GM21367 (cell line): ENCODE results near the gene IL1R2.
"Not testable (repeated sequence)": the region's sequence is repeated elsewhere in the genome, so short reads cannot be mapped to it uniquely, and the experiment has no call there.

Source experiments
- ATAC-seq: cut with Tn5 transposase; IDR thresholded peaks from one replicate; pipeline ENCODE4 v1.9.1; 2021; ENCODE audit not compliant: unreplicated experiment

Gene IL1R2

GRCh38 chr2:102058293-102058833, 66.6 kb downstream of the IL1R2 start:
- no peak for ATAC-seq

GRCh38 chr2:102059151-102059550, 67.4 kb downstream of the IL1R2 start:
- no peak for ATAC-seq

GRCh38 chr2:102060047-102060446, 68.3 kb downstream of the IL1R2 start:
- ATAC-seq = no peak

- no peak for ATAC-seq
These were observed 69.0 kb downstream of the IL1R2 start for GRCh38 chr2:102060792-102061191.

GRCh38 chr2:102061286-102061699, 69.5 kb downstream of the IL1R2 start:
- ATAC-seq = no peak

- ATAC-seq = no peak
These were observed 70.4 kb downstream of the IL1R2 start for GRCh38 chr2:102061962-102062795.

- no peak for ATAC-seq
These were observed 71.0 kb downstream of the IL1R2 start for GRCh38 chr2:102062802-102063201.

GRCh38 chr2:102063487-102063911, 71.7 kb downstream of the IL1R2 start:
- ATAC-seq = no peak

- no peak for ATAC-seq
These were observed 72.3 kb downstream of the IL1R2 start for GRCh38 chr2:102063941-102064678.

GRCh38 chr2:102064679-102065674, 73.2 kb downstream of the IL1R2 start:
- ATAC-seq = no peak

- no peak for ATAC-seq
These were observed 74.0 kb downstream of the IL1R2 start for GRCh38 chr2:102065675-102066252.

GRCh38 chr2:102066554-102066953, 74.8 kb downstream of the IL1R2 start:
- ATAC-seq = no peak

GRCh38 chr2:102068126-102068525, 76.4 kb downstream of the IL1R2 start:
- ATAC-seq = not testable (repeated sequence)

GRCh38 chr2:102069311-102069974, 77.7 kb downstream of the IL1R2 start:
- ATAC-seq = no peak

GRCh38 chr2:102070058-102070642, 78.4 kb downstream of the IL1R2 start:
- no peak for ATAC-seq

- ATAC-seq = no peak
These were observed 81.0 kb downstream of the IL1R2 start for GRCh38 chr2:102072741-102073140.

GRCh38 chr2:102073168-102073724, 81.5 kb downstream of the IL1R2 start:
- ATAC-seq = no peak

- no peak for ATAC-seq
These were observed 82.5 kb downstream of the IL1R2 start for GRCh38 chr2:102074152-102074783.

GRCh38 chr2:102075479-102075878, 83.7 kb downstream of the IL1R2 start:
- ATAC-seq = no peak
